HG03066 (cell line): ENCODE results near the gene TMEM52B.
"Not testable (repeated sequence)": the region's sequence is repeated elsewhere in the genome, so short reads cannot be mapped to it uniquely, and the experiment has no call there.

Source experiments
- ATAC-seq: cut with Tn5 transposase; IDR thresholded peaks from one replicate; pipeline ENCODE4 v1.9.1; 2021; ENCODE audit warnings: low read depth; ENCODE audit not compliant: unreplicated experiment

The TMEM52B gene

GRCh38 chr12:10211101-10211939 lies 32.5 kb downstream of the TMEM52B start:
- ATAC-seq, result no peak

DNA sequence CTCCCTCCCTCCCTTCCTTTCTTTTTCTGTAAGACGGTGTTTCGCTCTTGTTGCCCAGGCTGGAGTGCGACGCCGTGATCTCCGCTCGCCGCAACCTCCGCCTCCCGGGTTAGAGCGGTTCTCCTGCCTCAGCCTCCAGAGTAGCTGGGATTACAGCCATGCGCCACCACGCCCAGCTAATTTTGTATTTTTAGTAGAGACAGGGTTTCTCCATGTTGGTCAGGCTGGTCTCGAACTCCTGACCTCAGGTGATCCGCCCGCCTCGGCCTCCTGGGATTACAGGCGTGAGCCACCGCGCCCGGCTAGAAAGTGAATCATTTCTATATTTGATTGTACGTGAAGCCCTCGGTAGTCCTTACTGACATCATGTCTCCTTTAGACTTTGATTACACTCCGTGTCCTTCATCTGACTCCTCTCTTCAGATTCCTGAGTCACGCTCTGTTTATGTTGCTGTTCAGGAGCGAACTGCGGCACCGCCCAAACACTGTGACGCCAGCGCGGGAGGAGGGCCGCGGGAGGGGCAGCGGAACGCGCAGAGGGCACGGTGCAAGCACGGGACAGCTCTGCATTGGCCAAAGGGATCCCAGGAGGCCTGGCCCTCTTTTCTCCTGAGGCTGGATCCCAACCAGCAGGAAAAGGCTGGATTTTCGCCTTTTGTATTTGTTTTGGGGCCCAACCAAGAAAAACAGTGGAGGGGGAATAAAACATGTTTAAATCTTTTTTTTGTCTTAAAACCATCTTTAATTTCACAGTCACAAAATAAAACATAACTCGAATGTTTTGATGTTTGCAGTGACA lies 33.3 kb downstream of the TMEM52B start:
- peak; percentile 60 for ATAC-seq

GRCh38 chr12:10212739-10213131 lies 33.9 kb downstream of the TMEM52B start, which contains the start of gene GABARAPL1:
Gene GABARAPL1, plus strand, starts transcription at chr12:10212877. Its CDS starts 253 bp downstream, at chr12:10213130.
- peak; percentile 60 for ATAC-seq

DNA sequence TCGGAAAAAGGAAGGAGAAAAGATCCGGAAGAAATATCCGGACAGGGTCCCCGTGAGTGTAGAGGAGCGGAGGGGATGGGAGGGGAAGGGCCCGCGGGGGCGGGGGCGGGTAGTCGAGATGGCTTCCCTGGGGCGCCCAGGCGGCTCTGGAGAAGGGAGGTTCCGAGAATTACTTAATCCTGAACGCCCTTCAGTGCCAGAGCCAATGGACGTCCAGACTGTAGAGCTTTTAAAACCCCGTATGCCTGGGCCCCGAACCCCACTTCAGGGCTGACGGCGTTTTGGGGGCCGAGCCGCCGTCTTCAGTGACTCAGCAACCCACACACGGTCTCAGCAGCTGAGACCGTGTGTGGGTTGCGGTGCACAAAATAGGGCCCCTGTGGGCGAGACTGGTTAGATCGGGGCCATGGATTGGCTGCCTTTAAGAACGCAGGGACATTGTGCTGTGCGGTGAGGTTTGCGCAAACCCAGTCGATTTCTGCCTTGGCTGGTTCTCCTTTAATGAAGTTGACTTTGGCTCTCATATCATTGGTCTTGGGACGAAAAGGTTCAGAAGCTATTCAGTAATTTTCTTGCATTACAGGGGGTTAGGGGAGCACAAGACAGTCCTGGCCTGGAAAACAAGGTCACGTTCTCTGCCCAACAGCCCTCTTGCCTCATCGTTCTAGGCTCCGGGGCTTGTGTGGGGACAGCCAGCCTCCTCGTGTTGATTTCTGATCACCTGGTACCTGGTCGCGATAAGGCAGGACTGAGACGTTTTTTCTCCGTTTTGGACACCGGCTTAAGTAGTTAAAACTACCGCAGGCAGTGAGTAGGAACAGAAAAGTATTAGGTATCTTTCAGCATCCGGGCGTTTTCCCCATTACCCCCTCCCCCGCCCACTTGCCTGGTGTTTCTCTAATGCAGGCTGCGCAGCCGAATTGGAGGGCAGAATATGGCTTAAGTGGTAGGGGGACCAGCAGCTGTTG lies 34.6 kb downstream of the TMEM52B start:
- ATAC-seq, result peak; percentile 46

DNA sequence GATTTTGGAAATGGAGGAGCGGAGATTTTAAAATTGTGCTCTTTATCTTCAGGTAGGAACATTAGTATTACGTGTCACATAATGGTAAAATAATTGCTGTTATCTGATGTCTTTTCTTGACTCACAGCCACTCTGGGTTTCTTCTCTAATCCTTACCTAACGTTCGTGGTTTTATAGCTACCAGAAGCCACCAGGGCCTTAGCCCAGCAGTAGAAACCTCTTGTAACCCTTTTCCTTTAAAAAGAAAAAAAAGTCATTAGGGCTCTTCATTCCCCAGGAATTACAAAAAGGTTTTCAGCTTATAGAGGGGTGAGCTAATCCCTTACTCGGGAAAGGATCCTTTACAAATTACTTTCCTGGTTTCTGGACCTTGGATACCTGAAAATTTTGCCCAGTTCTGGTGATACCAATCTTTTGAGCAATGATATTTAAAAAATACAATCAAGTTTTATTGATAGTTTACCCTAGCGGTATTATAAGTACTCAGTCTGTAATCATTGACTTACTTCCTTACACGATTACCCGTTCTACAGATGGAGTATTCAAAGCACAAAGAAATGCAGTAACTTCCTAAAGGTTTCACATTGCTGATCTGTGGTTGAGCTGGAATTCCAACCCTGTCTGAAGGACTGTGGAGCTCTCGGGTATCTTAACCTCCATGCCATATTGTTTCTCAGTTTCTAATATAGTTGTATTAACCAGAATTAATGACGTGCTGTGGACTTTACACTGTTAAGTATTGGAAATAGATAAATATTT lies 35.5 kb downstream of the TMEM52B start:
- no peak for ATAC-seq

DNA sequence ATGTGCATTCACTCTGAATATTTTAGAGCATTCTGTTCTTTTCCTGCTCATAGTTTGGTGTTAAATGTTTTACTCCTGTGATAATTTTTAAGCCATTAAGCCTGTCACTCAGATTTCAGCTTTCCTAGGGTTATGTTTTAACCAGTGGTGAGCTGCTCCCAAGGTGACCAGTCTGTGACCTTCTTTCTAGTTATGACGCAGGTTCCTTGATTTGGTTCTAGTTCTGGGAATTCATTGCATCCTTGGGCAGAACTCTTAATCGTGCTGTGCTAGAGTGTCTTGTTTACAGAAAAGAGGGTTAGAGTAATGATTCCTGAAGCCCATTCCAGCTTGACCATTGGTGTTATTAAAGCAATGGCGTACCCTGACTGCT lies 36.0 kb downstream of the TMEM52B start:
- no peak for ATAC-seq

- ATAC-seq, result no peak
Measured at GRCh38 chr12:10215436-10215835, 36.6 kb downstream of the TMEM52B start.

GRCh38 chr12:10215946-10216345 lies 37.1 kb downstream of the TMEM52B start:
- not testable (repeated sequence) for ATAC-seq

GRCh38 chr12:10218021-10218420 lies 39.2 kb downstream of the TMEM52B start:
- ATAC-seq, result no peak

GRCh38 chr12:10220398-10221077 lies 41.7 kb downstream of the TMEM52B start:
- no peak for ATAC-seq

GRCh38 chr12:10221846-10222245 lies 43.0 kb downstream of the TMEM52B start:
- ATAC-seq, result no peak

GRCh38 chr12:10223208-10223607 lies 44.4 kb downstream of the TMEM52B start:
- ATAC-seq, result no peak

GRCh38 chr12:10225426-10225825 lies 46.6 kb downstream of the TMEM52B start:
- not testable (repeated sequence) for ATAC-seq

- no peak for ATAC-seq
Measured at GRCh38 chr12:10226086-10226485, 47.3 kb downstream of the TMEM52B start.

DNA sequence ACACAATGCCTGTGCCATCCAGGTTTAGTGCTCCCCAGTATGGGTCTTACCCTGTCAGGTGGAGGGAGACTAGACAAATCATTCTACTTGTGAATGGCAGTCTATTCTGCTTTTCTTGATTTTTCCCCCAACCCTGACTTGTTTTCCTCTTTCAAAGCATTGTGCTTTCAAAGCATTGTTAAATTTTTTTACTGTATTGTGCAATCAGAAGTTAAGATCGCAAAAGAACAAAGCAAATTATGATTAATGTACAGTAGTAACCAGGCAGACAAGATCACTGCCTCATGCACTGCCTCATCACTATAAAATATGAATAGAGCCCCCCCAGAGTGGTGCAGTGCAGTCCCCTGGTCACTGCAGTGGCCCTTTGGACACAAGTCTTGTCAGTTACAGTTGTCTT lies 47.9 kb downstream of the TMEM52B start:
- no peak for ATAC-seq

GRCh38 chr12:10227648-10228047 lies 48.8 kb downstream of the TMEM52B start:
- ATAC-seq, result no peak

GRCh38 chr12:10234562-10234961 lies 55.7 kb downstream of the TMEM52B start:
- no peak for ATAC-seq

GRCh38 chr12:10235761-10236631 lies 57.2 kb downstream of the TMEM52B start:
- no peak for ATAC-seq
